ENCODE measurements around the gene ADD2.

DNA sequence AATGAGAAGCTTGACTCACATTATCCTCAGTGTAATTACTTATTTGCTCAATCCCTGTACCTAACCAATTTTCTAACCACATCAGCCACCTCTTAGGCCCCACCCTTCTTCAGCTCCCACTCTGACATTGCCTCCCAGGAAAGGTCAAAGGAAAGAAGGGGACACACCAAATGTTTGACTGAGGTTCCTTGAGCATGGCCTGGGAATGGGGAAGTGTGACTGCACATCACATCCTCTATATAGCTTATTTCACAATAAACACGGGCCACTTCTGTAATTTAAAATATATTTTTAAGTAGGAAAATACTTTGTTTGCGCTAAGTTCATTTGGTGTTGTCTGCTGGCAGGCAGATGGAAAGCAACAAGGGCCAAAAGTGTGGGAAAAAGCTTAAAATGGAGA is 25.4 kb upstream of the ADD2 start:
- TF ChIP-seq GATA2 (IDR thresholded peaks at IDR 0.05; ENCODE audit: low read depth, low read length) (no peak), GATA3 (IDR thresholded peaks at IDR 0.05; ENCODE audit: low read depth, low read length) (no peak)
